Keratinocyte (primary cell): ENCODE results near the gene C6orf132. TPM values are rescaled to one million over a fixed set of nuclear protein-coding genes. Genes with fewer than 3 reads are reported as not detected.

ENCODE experiments used
- DNase-seq: peaks from one replicate; pipeline ENCODE4 v3.0.0-alpha.2; 2011; ENCODE audit warnings: low read depth, missing footprints, low spot score
- FAIRE-seq: peaks from 2 replicates; lab custom pipeline; 2011; peaks lifted over from hg19 to GRCh38; lab: Jason Lieb, UNC
- H2AFZ ChIP-seq: 2 replicates; pipeline ENCODE4 v1.6.0; 2012; ENCODE audit warnings: low read length, control low read depth, inconsistent platforms; ENCODE audit not compliant: control insufficient read depth
- H3K27ac ChIP-seq: 2 replicates; pipeline ENCODE4 v1.5.1; 2011; ENCODE audit warnings: low read length; ENCODE audit not compliant: control insufficient read depth, insufficient read depth
- H3K27me3 ChIP-seq: 3 replicates; pipeline ENCODE4 v1.6.0; 2011; ENCODE audit warnings: low read length; ENCODE audit not compliant: control insufficient read depth, insufficient read depth; ENCODE audit errors: extremely low read depth
- H3K36me3 ChIP-seq, 2 experiments: 2 replicates in 1 of 2; 3 replicates in 1 of 2; pipeline ENCODE4 v1.5.1; 2011; ENCODE audit warnings: low read length in 2 of 2, mild to moderate bottlenecking in 1 of 2; ENCODE audit not compliant: control insufficient read depth in 2 of 2, insufficient read depth in 2 of 2; ENCODE audit errors: extremely low read depth in 1 of 2
- H3K4me1 ChIP-seq: 3 replicates; pipeline ENCODE4 v1.5.1; 2011; ENCODE audit warnings: low read length; ENCODE audit not compliant: control insufficient read depth, insufficient read depth; ENCODE audit errors: extremely low read depth
- H3K4me2 ChIP-seq: 3 replicates; pipeline ENCODE4 v1.6.0; 2011; ENCODE audit warnings: low read depth, low read length; ENCODE audit not compliant: control insufficient read depth, insufficient read depth; ENCODE audit errors: extremely low read depth
- H3K4me3 ChIP-seq, 3 experiments: fragments of 200-600 bp in 1 of 3; sonication (generic) in 1 of 3; 2 replicates in 2 of 3; 3 replicates in 1 of 3; pipeline ENCODE4 v1.5.1; 2011 to 2016; ENCODE audit warnings: low read length in 3 of 3, mild to moderate bottlenecking in 3 of 3, control low read depth in 2 of 3, inconsistent platforms in 1 of 3, low read depth in 1 of 3, mixed read lengths in 1 of 3, mixed run types in 1 of 3, moderate library complexity in 1 of 3; ENCODE audit not compliant: control insufficient read depth in 2 of 3, insufficient read depth in 2 of 3; ENCODE audit errors: extremely low read depth in 1 of 3
- H3K79me2 ChIP-seq: 2 replicates; pipeline ENCODE4 v1.6.0; 2012; ENCODE audit warnings: low read length; ENCODE audit not compliant: control insufficient read depth, insufficient read depth
- H3K9ac ChIP-seq: 3 replicates; pipeline ENCODE4 v1.6.0; 2011; ENCODE audit warnings: low read length; ENCODE audit not compliant: control insufficient read depth, insufficient read depth; ENCODE audit errors: extremely low read depth
- H3K9me1 ChIP-seq: 3 replicates; pipeline ENCODE4 v1.6.0; 2011; ENCODE audit warnings: low read length; ENCODE audit not compliant: control insufficient read depth, insufficient read depth; ENCODE audit errors: extremely low read depth
- H3K9me3 ChIP-seq: 2 replicates; pipeline ENCODE4 v1.5.1; 2012; ENCODE audit warnings: low read depth, low read length; ENCODE audit not compliant: control insufficient read depth
- H4K20me1 ChIP-seq: 3 replicates; pipeline ENCODE4 v1.6.0; 2011; ENCODE audit warnings: low read length; ENCODE audit not compliant: control insufficient read depth, insufficient read depth; ENCODE audit errors: extremely low read depth
- EZH2 ChIP-seq: IDR thresholded peaks from one replicate; pipeline ENCODE4 v1.6.1; 2012; ENCODE audit warnings: inconsistent platforms, mild to moderate bottlenecking, low read length, moderate library complexity
- dilution Hi-C: fragments of 300-500 bp; cut with MboI; formaldehyde crosslinking; loops from one replicate; pipeline ENCODE4 v1.7.0; 2020; ENCODE audit warnings: low sequenced_read_pairs; ENCODE audit not compliant: extremely low pct_ligation_motif_present
- polyA plus RNA-seq, 5 experiments: library from polyadenylated mRNA; depleted of rRNA in 3 of 5; stranded (reverse) in 3 of 5; stranded (forward) in 1 of 5; unstranded in 1 of 5; fragments of >200 nt; gene quantifications; 1 replicate in 1 of 5; 2 replicates in 3 of 5; 3 replicates in 1 of 5; pipeline versions ENCODE4 v1.2.1 to v1.2.3, GENCODE V29; 2011 to 2012; ENCODE audit warnings: missing spikeins in 2 of 5, low read depth in 1 of 5, low replicate concordance in 1 of 5
- TF ChIP-seq, protein P1 (sequence below), 3 experiments: IDR thresholded peaks in 1 of 3; conservative IDR thresholded peaks in 1 of 3; optimal IDR thresholded peaks in 1 of 3; 2 replicates in 2 of 3; 3 replicates in 1 of 3; pipeline versions ENCODE3 to v1.5.1; 2011; ENCODE audit warnings: low read length in 3 of 3, mild to moderate bottlenecking in 3 of 3, moderate library complexity in 2 of 3, control low read depth in 1 of 3, inconsistent platforms in 1 of 3; ENCODE audit not compliant: insufficient read depth in 2 of 3; ENCODE audit errors: extremely low read depth in 1 of 3

Gene C6orf132
- polyA plus RNA-seq, 1 donor (not counting 4 experiments of a cell fraction or from before 2014, with no cell fraction given) = 11.8 TPM

GRCh38 chr6:42053601-42054000, 88.8 kb downstream of the C6orf132 start:
- TF ChIP-seq, protein P1, sequence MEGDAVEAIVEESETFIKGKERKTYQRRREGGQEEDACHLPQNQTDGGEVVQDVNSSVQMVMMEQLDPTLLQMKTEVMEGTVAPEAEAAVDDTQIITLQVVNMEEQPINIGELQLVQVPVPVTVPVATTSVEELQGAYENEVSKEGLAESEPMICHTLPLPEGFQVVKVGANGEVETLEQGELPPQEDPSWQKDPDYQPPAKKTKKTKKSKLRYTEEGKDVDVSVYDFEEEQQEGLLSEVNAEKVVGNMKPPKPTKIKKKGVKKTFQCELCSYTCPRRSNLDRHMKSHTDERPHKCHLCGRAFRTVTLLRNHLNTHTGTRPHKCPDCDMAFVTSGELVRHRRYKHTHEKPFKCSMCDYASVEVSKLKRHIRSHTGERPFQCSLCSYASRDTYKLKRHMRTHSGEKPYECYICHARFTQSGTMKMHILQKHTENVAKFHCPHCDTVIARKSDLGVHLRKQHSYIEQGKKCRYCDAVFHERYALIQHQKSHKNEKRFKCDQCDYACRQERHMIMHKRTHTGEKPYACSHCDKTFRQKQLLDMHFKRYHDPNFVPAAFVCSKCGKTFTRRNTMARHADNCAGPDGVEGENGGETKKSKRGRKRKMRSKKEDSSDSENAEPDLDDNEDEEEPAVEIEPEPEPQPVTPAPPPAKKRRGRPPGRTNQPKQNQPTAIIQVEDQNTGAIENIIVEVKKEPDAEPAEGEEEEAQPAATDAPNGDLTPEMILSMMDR (optimal IDR thresholded peaks at IDR 0.05 in 1 of 3, IDR thresholded peaks at IDR 0.05 in 1 of 3, conservative IDR thresholded peaks at IDR 0.05 in 1 of 3; ENCODE audit: extremely low read depth in 1 of 3, insufficient read depth in 2 of 3, low read length in 3 of 3) = no peak
- no peak for TF ChIP-seq EZH2
- FAIRE-seq (no peak), DNase-seq (no peak)
- H3K36me3 ChIP-seq = peaks cover 6 to 25% of the 10 kb centered on the region in 2 experiments
- dilution Hi-C loops = no loop called here
- H3K4me3 ChIP-seq = no peak overlapping the region
- no peak overlapping the region for H3K27ac ChIP-seq
- H3K9me3 ChIP-seq = no peaks in the 10 kb centered on the region
- H3K9ac ChIP-seq = no peak overlapping the region
- H3K4me2 ChIP-seq = no peak overlapping the region
- peaks cover 5% of the 10 kb centered on the region for H3K79me2 ChIP-seq
- no peaks in the 10 kb centered on the region for H3K27me3 ChIP-seq
- H2AFZ ChIP-seq = no peak overlapping the region
- H4K20me1 ChIP-seq = no peaks in the 10 kb centered on the region
- H3K9me1 ChIP-seq = no peaks in the 10 kb centered on the region
- peaks cover 5% of the 10 kb centered on the region for H3K4me1 ChIP-seq

GRCh38 chr6:42051268-42051653, 91.2 kb downstream of the C6orf132 start:
- Histone ChIP-seq H3K9me3 (no peaks in the 10 kb centered on the region), H3K4me3 (peak overlapping the region; percentile 51 to 83 (median 58)), H3K36me3 (peaks cover 3 to 12% of the 10 kb centered on the region in 2 experiments), H3K4me2 (peak overlapping the region; percentile 67), H2AFZ (no peak overlapping the region), H3K27ac (no peak overlapping the region), H3K27me3 (no peaks in the 10 kb centered on the region), H3K79me2 (peaks cover 9% of the 10 kb centered on the region), H3K9me1 (no peaks in the 10 kb centered on the region), H3K9ac (peak overlapping the region; percentile 93), H3K4me1 (peaks cover 23% of the 10 kb centered on the region), H4K20me1 (no peaks in the 10 kb centered on the region)
- dilution Hi-C loops = no loop called here
- TF ChIP-seq, protein P1 (optimal IDR thresholded peaks at IDR 0.05 in 1 of 3, IDR thresholded peaks at IDR 0.05 in 1 of 3, conservative IDR thresholded peaks at IDR 0.05 in 1 of 3; ENCODE audit: extremely low read depth in 1 of 3, insufficient read depth in 2 of 3, low read length in 3 of 3) = no peak
- TF ChIP-seq EZH2 = no peak
- FAIRE-seq (no peak), DNase-seq (no peak)

Other genes with a start within 250 kb of the C6orf132 start
- gene USP49, start 247.2 kb downstream of the C6orf132 start, polyA plus RNA-seq = 1.0 to 3.2 TPM (median 2.3 TPM) in 3 replicates
- gene MED20, start 221.5 kb downstream of the C6orf132 start, polyA plus RNA-seq = 34.0 to 37.5 TPM (median 34.8 TPM) in 3 replicates
- 34.3 to 39.2 TPM (median 34.5 TPM) in 3 replicates for gene BYSL, start 221.1 kb downstream of the C6orf132 start, polyA plus RNA-seq
- 37.3 to 58.9 TPM (median 37.4 TPM) in 3 replicates for gene CCND3, start 200.8 kb downstream of the C6orf132 start, polyA plus RNA-seq
- gene TAF8, start 92.1 kb downstream of the C6orf132 start, polyA plus RNA-seq = 13.2 to 19.8 TPM (median 15.9 TPM) in 3 replicates
- not detected in 3 replicates for gene GUCA1A, start 30.7 kb upstream of the C6orf132 start, polyA plus RNA-seq
- gene GUCA1B, start 52.3 kb upstream of the C6orf132 start, polyA plus RNA-seq = 0.08 to 0.28 TPM (median 0.17 TPM) in 3 replicates
- gene MRPS10, start 75.2 kb upstream of the C6orf132 start, polyA plus RNA-seq = 44.9 to 80.1 TPM (median 59.5 TPM) in 3 replicates